ENCODE measurements around the gene ALAD.

GRCh38 chr9:113372059-113372458, 29.0 kb downstream of the ALAD start:
- TF ChIP-seq, protein P1, sequence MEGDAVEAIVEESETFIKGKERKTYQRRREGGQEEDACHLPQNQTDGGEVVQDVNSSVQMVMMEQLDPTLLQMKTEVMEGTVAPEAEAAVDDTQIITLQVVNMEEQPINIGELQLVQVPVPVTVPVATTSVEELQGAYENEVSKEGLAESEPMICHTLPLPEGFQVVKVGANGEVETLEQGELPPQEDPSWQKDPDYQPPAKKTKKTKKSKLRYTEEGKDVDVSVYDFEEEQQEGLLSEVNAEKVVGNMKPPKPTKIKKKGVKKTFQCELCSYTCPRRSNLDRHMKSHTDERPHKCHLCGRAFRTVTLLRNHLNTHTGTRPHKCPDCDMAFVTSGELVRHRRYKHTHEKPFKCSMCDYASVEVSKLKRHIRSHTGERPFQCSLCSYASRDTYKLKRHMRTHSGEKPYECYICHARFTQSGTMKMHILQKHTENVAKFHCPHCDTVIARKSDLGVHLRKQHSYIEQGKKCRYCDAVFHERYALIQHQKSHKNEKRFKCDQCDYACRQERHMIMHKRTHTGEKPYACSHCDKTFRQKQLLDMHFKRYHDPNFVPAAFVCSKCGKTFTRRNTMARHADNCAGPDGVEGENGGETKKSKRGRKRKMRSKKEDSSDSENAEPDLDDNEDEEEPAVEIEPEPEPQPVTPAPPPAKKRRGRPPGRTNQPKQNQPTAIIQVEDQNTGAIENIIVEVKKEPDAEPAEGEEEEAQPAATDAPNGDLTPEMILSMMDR (conservative IDR thresholded peaks at IDR 0.05 in 1 of 2, IDR thresholded peaks at IDR 0.05 in 1 of 2; ENCODE audit: low read depth in 1 of 2, low read length in 2 of 2), result no peak
- no peak for TF ChIP-seq EZH2 (IDR thresholded peaks at IDR 0.05; ENCODE audit: low read length, missing control alignments)

All from fibroblast of lung (primary cell).